ENCODE results near the gene HOMEZ. TPM values are rescaled to one million over a fixed set of nuclear protein-coding genes. Genes with fewer than 3 reads are reported as not detected.
"Not testable (repeated sequence)": the region's sequence is repeated elsewhere in the genome, so short reads cannot be mapped to it uniquely, and the experiment has no call there.

The HOMEZ gene
- polyA plus RNA-seq, 3 donors: 27.8 to 29.8 (median 27.9) TPM

GRCh38 chr14:23243066-23243465 is 42.9 kb downstream of the HOMEZ start:
- no peak for DNase-seq (ENCODE audit: extremely low read depth in 1 of 11, low read depth in 9 of 11, low spot score in 4 of 11)

GRCh38 chr14:23242076-23242475 is 43.9 kb downstream of the HOMEZ start:
- DNase-seq (ENCODE audit: extremely low read depth in 1 of 11, low read depth in 9 of 11, low spot score in 4 of 11): no peak

GRCh38 chr14:23241061-23241715 is 44.7 kb downstream of the HOMEZ start:
- not testable (repeated sequence) for DNase-seq (ENCODE audit: extremely low read depth in 1 of 11, low read depth in 9 of 11, low spot score in 4 of 11)

GRCh38 chr14:23240661-23241060 is 45.3 kb downstream of the HOMEZ start:
- DNase-seq (ENCODE audit: extremely low read depth in 1 of 11, low read depth in 9 of 11, low spot score in 4 of 11): no peak

GRCh38 chr14:23237772-23238594 is 47.9 kb downstream of the HOMEZ start, which contains the start of gene RNF212B:
TSS of gene RNF212B (plus strand) at chr14:23237936. CDS start at chr14:23240346, 2,410 bp downstream.
- DNase-seq (ENCODE audit: extremely low read depth in 1 of 11, low read depth in 9 of 11, low spot score in 4 of 11): peak; percentile 43 to 85 (median 75)

- DNase-seq (ENCODE audit: extremely low read depth in 1 of 11, low read depth in 9 of 11, low spot score in 4 of 11): not testable (repeated sequence)
These were observed 53.6 kb downstream of the HOMEZ start for GRCh38 chr14:23232241-23232808.

- no peak for DNase-seq (ENCODE audit: extremely low read depth in 1 of 11, low read depth in 9 of 11, low spot score in 4 of 11)
These were observed 57.1 kb downstream of the HOMEZ start for GRCh38 chr14:23228812-23229211.

- no peak for DNase-seq (ENCODE audit: extremely low read depth in 1 of 11, low read depth in 9 of 11, low spot score in 4 of 11)
These were observed 58.4 kb downstream of the HOMEZ start for GRCh38 chr14:23227566-23227965.

GRCh38 chr14:23224958-23225357 is 61.0 kb downstream of the HOMEZ start:
- DNase-seq (ENCODE audit: extremely low read depth in 1 of 11, low read depth in 9 of 11, low spot score in 4 of 11): not testable (repeated sequence)

Other genes starting within 250 kb of the HOMEZ start
- gene PSMB11, start 243.9 kb downstream of the HOMEZ start, polyA plus RNA-seq (ENCODE audit: insufficient read length in 3 of 3): not detected
- gene CDH24, start 228.6 kb downstream of the HOMEZ start, polyA plus RNA-seq (ENCODE audit: insufficient read length in 3 of 3): 10 to 100 TPM; 21.7 to 37.3 (median 29.0) TPM
- 100 to 1,000 TPM; 253 to 342 (median 271) TPM for gene ACIN1, start 191.0 kb downstream of the HOMEZ start, polyA plus RNA-seq (ENCODE audit: insufficient read length in 3 of 3)
- gene C14orf119, start 190.6 kb downstream of the HOMEZ start, polyA plus RNA-seq (ENCODE audit: insufficient read length in 3 of 3): 10 to 100 TPM; 68.8 to 88.5 (median 86.0) TPM
- gene CIROP, start 181.1 kb downstream of the HOMEZ start, polyA plus RNA-seq (ENCODE audit: insufficient read length in 3 of 3): not detected
- under 1 TPM; 0.15 to 0.22 (median 0.16) TPM for gene CEBPE, start 166.9 kb downstream of the HOMEZ start, polyA plus RNA-seq (ENCODE audit: insufficient read length in 3 of 3)
- 100 to 1,000 TPM in 1 of 3 donors, 10 to 100 TPM in 2; 75.9 to 120 (median 82.9) TPM for gene SLC7A8, start 102.5 kb downstream of the HOMEZ start, polyA plus RNA-seq (ENCODE audit: insufficient read length in 3 of 3)
- 1 to 10 TPM; 1.0 to 1.8 (median 1.1) TPM for gene RNF212B, start 48.2 kb downstream of the HOMEZ start, polyA plus RNA-seq (ENCODE audit: insufficient read length in 3 of 3)
- gene PPP1R3E, start 16.7 kb upstream of the HOMEZ start, polyA plus RNA-seq (ENCODE audit: insufficient read length in 3 of 3): 10 to 100 TPM; 23.1 to 37.8 (median 28.2) TPM
- 10 to 100 TPM; 41.3 to 49.8 (median 41.7) TPM for gene BCL2L2, start 20.7 kb upstream of the HOMEZ start, polyA plus RNA-seq (ENCODE audit: insufficient read length in 3 of 3)
- 100 to 1,000 TPM; 274 to 348 (median 280) TPM for gene PABPN1, start 35.3 kb upstream of the HOMEZ start, polyA plus RNA-seq (ENCODE audit: insufficient read length in 3 of 3)
- gene SLC22A17, start 66.8 kb upstream of the HOMEZ start, polyA plus RNA-seq (ENCODE audit: insufficient read length in 3 of 3): 10 to 100 TPM; 50.0 to 79.3 (median 58.6) TPM
- gene EFS, start 79.0 kb upstream of the HOMEZ start, polyA plus RNA-seq (ENCODE audit: insufficient read length in 3 of 3): 10 to 100 TPM; 33.1 to 51.2 (median 46.6) TPM
- gene IL25, start 86.7 kb upstream of the HOMEZ start, polyA plus RNA-seq (ENCODE audit: insufficient read length in 3 of 3): not detected
- 1 to 10 TPM; 1.5 to 2.8 (median 2.3) TPM for gene CMTM5, start 90.9 kb upstream of the HOMEZ start, polyA plus RNA-seq (ENCODE audit: insufficient read length in 3 of 3)
- gene MYH6, start 122.1 kb upstream of the HOMEZ start, polyA plus RNA-seq (ENCODE audit: insufficient read length in 3 of 3): under 1 TPM; 0.11 to 0.23 (median 0.20) TPM
- gene MYH7, start 149.5 kb upstream of the HOMEZ start, polyA plus RNA-seq (ENCODE audit: insufficient read length in 3 of 3): under 1 TPM; 0.19 to 0.53 (median 0.35) TPM
- gene NGDN, start 183.6 kb upstream of the HOMEZ start, polyA plus RNA-seq (ENCODE audit: insufficient read length in 3 of 3): 10 to 100 TPM; 60.8 to 69.8 (median 63.8) TPM

All from renal cortex interstitium (tissue), 11 donors.